H9 (cell line): ENCODE data around the gene TEK. TPM values are rescaled to one million over a fixed set of nuclear protein-coding genes. Genes with fewer than 3 reads are reported as not detected.

Experiments used
- DNase-seq: peaks from one replicate; pipeline ENCODE4 v3.0.0-alpha.2; 2017
- H2AFZ ChIP-seq: one replicate; pipeline ENCODE4 v1.6.1; 2013; ENCODE audit warnings: mild to moderate bottlenecking, low read length, control low read depth, moderate library complexity
- H2AK5ac ChIP-seq: 2 replicates; pipeline ENCODE4 v1.6.1; 2013; ENCODE audit warnings: low read length, control low read depth, mixed read lengths; ENCODE audit not compliant: insufficient read length
- H2BK120ac ChIP-seq: one replicate; pipeline ENCODE4 v1.6.1; 2013; ENCODE audit warnings: low read depth, mild to moderate bottlenecking, low read length, control low read depth, inconsistent platforms; ENCODE audit not compliant: poor library complexity, severe bottlenecking
- H2BK12ac ChIP-seq: 2 replicates; pipeline ENCODE4 v1.6.1; 2013; ENCODE audit warnings: low read length, control low read depth, mixed read lengths, low read depth; ENCODE audit not compliant: insufficient read length
- H2BK15ac ChIP-seq: 2 replicates; pipeline ENCODE4 v1.6.1; 2013; ENCODE audit warnings: low read depth, low read length, control low read depth
- H2BK20ac ChIP-seq: one replicate; pipeline ENCODE4 v1.6.1; 2013; ENCODE audit warnings: low read depth, mild to moderate bottlenecking, low read length, control low read depth, inconsistent platforms; ENCODE audit not compliant: poor library complexity, severe bottlenecking
- H2BK5ac ChIP-seq: 2 replicates; pipeline ENCODE4 v1.6.1; 2013; ENCODE audit warnings: low read length, control low read depth, mixed read lengths; ENCODE audit not compliant: insufficient read length
- H3K14ac ChIP-seq: 2 replicates; pipeline ENCODE4 v1.6.1; 2013; ENCODE audit warnings: low read length, control low read depth; ENCODE audit not compliant: insufficient read depth
- H3K18ac ChIP-seq: 2 replicates; pipeline ENCODE4 v1.6.1; 2013; ENCODE audit warnings: low read depth, mild to moderate bottlenecking, mixed read lengths, low read length, control low read depth; ENCODE audit not compliant: insufficient read length
- H3K23ac ChIP-seq: 2 replicates; pipeline ENCODE4 v1.6.1; 2013; ENCODE audit warnings: low read length, control low read depth, mixed read lengths, low read depth; ENCODE audit not compliant: insufficient read length
- H3K23me2 ChIP-seq: 2 replicates; pipeline ENCODE4 v1.6.1; 2013; ENCODE audit warnings: low read depth, mild to moderate bottlenecking, mixed read lengths, low read length, control low read depth; ENCODE audit not compliant: insufficient read length, poor library complexity, severe bottlenecking
- H3K27ac ChIP-seq: 2 replicates; pipeline ENCODE4 v1.5.1; 2013; ENCODE audit warnings: low read length, control low read depth, mixed read lengths, low read depth; ENCODE audit not compliant: insufficient read length
- H3K27me3 ChIP-seq: 2 replicates; pipeline ENCODE4 v1.6.1; 2013; ENCODE audit warnings: low read length, control low read depth, inconsistent platforms; ENCODE audit not compliant: insufficient read depth
- H3K4ac ChIP-seq: 2 replicates; pipeline ENCODE4 v1.6.1; 2013; ENCODE audit warnings: low read depth, mild to moderate bottlenecking, control low read depth, inconsistent platforms, low read length, moderate library complexity
- H3K4me1 ChIP-seq: 2 replicates; pipeline ENCODE4 v1.6.1; 2013; ENCODE audit warnings: low read length, control low read depth, inconsistent platforms; ENCODE audit not compliant: insufficient read depth
- H3K4me2 ChIP-seq: 2 replicates; pipeline ENCODE4 v1.6.1; 2013; ENCODE audit warnings: low read length, control low read depth, mixed read lengths; ENCODE audit not compliant: insufficient read length, insufficient read depth
- H3K56ac ChIP-seq: 2 replicates; pipeline ENCODE4 v1.6.1; 2013; ENCODE audit warnings: low read depth, mild to moderate bottlenecking, mixed read lengths, low read length, control low read depth; ENCODE audit not compliant: insufficient read length
- H3K79me1 ChIP-seq: 2 replicates; pipeline ENCODE4 v1.6.1; 2013; ENCODE audit warnings: low read depth, mild to moderate bottlenecking, moderate library complexity, low read length, control low read depth, inconsistent platforms; ENCODE audit not compliant: insufficient read depth, poor library complexity, severe bottlenecking
- H3K79me2 ChIP-seq: 2 replicates; pipeline ENCODE4 v1.6.1; 2013; ENCODE audit warnings: low read length, control low read depth, inconsistent platforms; ENCODE audit not compliant: insufficient read depth
- H3K9ac ChIP-seq: 2 replicates; pipeline ENCODE4 v1.6.1; 2013; ENCODE audit warnings: low read length, control low read depth, mixed read lengths; ENCODE audit not compliant: insufficient read length; ENCODE audit errors: extremely low read depth
- H3K9me3 ChIP-seq: one replicate; pipeline ENCODE4 v1.6.1; 2013; ENCODE audit warnings: low read depth, low read length, inconsistent platforms; ENCODE audit not compliant: control insufficient read depth
- H3T11ph ChIP-seq: one replicate; pipeline ENCODE4 v1.6.1; 2013; ENCODE audit warnings: mild to moderate bottlenecking, low read length, control low read depth, inconsistent platforms
- H4K20me1 ChIP-seq: one replicate; pipeline ENCODE4 v1.6.1; 2013; ENCODE audit not compliant: control insufficient read depth, insufficient read length, insufficient read depth
- H4K5ac ChIP-seq: 2 replicates; pipeline ENCODE4 v1.6.1; 2013; ENCODE audit warnings: low read depth, mild to moderate bottlenecking, mixed read lengths, low read length, control low read depth; ENCODE audit not compliant: insufficient read length
- H4K8ac ChIP-seq: replicated peaks from 2 replicates; pipeline ENCODE4 v1.6.1; 2013; ENCODE audit warnings: low read length, control low read depth, mixed read lengths, low read depth; ENCODE audit not compliant: insufficient read length
- H4K91ac ChIP-seq: 2 replicates; pipeline ENCODE4 v1.6.1; 2013; ENCODE audit warnings: low read depth, mild to moderate bottlenecking, moderate library complexity, mixed read lengths, low read length, control low read depth; ENCODE audit not compliant: insufficient read length
- H3K27ac Mint-ChIP-seq, 3 experiments: 2 replicates in 2 of 3; 3 replicates in 1 of 3; pipeline ENCODE4 v1.8.0; 2020 to 2021; ENCODE audit warnings: mixed read lengths in 3 of 3, mild to moderate bottlenecking in 1 of 3, moderate library complexity in 1 of 3
- H3K27me3 Mint-ChIP-seq: 2 replicates; pipeline ENCODE4 v1.8.0; 2021; ENCODE audit warnings: low read depth, mild to moderate bottlenecking, moderate library complexity, mixed read lengths
- H3K36me3 Mint-ChIP-seq, 3 experiments: 2 replicates in 2 of 3; 3 replicates in 1 of 3; pipeline ENCODE4 v1.8.0; 2020 to 2021; ENCODE audit warnings: low read depth in 3 of 3, mixed read lengths in 3 of 3; ENCODE audit not compliant: insufficient read depth in 1 of 3
- H3K4me1 Mint-ChIP-seq, 2 experiments: 2 replicates each; pipeline ENCODE4 v1.8.0; 2020; ENCODE audit warnings: mixed read lengths in 2 of 2
- H3K4me3 Mint-ChIP-seq, 2 experiments: 2 replicates in 1 of 2; 3 replicates in 1 of 2; pipeline ENCODE4 v1.8.0; 2020 to 2021; ENCODE audit warnings: mild to moderate bottlenecking in 2 of 2, mixed read lengths in 2 of 2, moderate library complexity in 1 of 2
- H3K9me3 Mint-ChIP-seq, 2 experiments: 2 replicates in 1 of 2; 3 replicates in 1 of 2; pipeline ENCODE4 v1.8.0; 2020; ENCODE audit warnings: mild to moderate bottlenecking in 2 of 2, mixed read lengths in 2 of 2, moderate library complexity in 1 of 2
- WGBS: extraction: QIAGEN DNeasy Blood & Tissue Kit; methylation state at CpG from one replicate; pipeline ENCODE4 v1.1.7; 2013; ENCODE audit warnings: missing lambda C conversion rate, low lambda C conversion rate, mixed read lengths; ENCODE audit not compliant: insufficient read length; ENCODE audit errors: extremely low coverage; 5-methylcytosine and 5-hydroxymethylcytosine counted together
- total RNA-seq: library from RNA; stranded (reverse); gene quantifications from 2 replicates; pipeline ENCODE4 v1.2.1, GENCODE V29; 2021
- TF ChIP-seq, protein P1 (sequence below): fragments of 200-600 bp; sonication (generic); conservative IDR thresholded peaks from 3 replicates; pipeline ENCODE4 v1.8.0; 2021; ENCODE audit warnings: antibody characterized with exemption, mild to moderate bottlenecking

The TEK gene
- total RNA-seq, 1 experiment from 2014 or later, result 1.8 TPM

DNA sequence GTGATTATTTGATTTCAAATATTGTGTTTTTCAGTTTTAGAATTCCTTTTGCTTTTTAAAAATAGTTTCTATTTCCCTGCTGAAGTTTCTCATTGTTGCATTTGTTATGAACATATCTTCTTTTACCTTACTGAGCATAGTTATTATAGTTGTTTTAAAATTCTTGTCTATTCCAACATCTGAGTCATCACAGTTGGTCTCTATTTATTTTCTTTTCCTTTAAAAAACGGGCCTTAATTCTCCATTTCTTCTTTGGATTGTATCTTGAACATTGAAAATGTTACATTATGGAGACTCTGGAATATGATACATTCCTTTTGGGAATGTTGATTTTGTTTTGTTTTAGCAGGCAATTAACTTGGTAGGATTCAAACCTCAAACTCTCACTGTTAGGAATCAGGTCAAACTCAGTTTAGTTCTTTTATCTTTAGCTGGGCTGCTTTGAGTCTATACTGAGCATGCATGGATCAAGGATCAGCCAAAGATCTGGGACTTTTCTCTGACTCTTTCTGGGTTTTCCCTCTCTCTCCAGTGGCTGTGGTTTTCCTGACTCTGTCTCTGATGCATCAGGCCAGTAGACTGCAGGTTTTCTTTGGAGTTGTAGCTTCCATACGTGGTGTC, 70.3 kb downstream of the TEK start:
- Mint-ChIP-seq H3K4me3 (no peak overlapping the region), H3K4me1 (no peaks in the 10 kb centered on the region), H3K36me3 (peaks cover 0 to 18% (median 0%) of the 10 kb centered on the region in 3 experiments; a peak in 2 of 7 replicates), H3K27ac (no peak overlapping the region), H3K27me3 (no peaks in the 10 kb centered on the region), H3K9me3 (peaks cover 4 to 8% of the 10 kb centered on the region in 2 experiments; a peak in 2 of 5 replicates)
- no peak overlapping the region for H2BK5ac ChIP-seq
- no CpG with 5 or more reads among the region's 2 CpGs for WGBS
- no peak overlapping the region for H4K5ac ChIP-seq
- TF ChIP-seq, protein P1, sequence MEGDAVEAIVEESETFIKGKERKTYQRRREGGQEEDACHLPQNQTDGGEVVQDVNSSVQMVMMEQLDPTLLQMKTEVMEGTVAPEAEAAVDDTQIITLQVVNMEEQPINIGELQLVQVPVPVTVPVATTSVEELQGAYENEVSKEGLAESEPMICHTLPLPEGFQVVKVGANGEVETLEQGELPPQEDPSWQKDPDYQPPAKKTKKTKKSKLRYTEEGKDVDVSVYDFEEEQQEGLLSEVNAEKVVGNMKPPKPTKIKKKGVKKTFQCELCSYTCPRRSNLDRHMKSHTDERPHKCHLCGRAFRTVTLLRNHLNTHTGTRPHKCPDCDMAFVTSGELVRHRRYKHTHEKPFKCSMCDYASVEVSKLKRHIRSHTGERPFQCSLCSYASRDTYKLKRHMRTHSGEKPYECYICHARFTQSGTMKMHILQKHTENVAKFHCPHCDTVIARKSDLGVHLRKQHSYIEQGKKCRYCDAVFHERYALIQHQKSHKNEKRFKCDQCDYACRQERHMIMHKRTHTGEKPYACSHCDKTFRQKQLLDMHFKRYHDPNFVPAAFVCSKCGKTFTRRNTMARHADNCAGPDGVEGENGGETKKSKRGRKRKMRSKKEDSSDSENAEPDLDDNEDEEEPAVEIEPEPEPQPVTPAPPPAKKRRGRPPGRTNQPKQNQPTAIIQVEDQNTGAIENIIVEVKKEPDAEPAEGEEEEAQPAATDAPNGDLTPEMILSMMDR, result no peak
- H2BK120ac ChIP-seq, result no peak overlapping the region
- no peak overlapping the region for H2AK5ac ChIP-seq
- no peak overlapping the region for H2BK15ac ChIP-seq
- no peak overlapping the region for H3K4me2 ChIP-seq
- H3K18ac ChIP-seq, result no peak overlapping the region
- H3K4me1 ChIP-seq, result no peaks in the 10 kb centered on the region
- H3T11ph ChIP-seq, result no peak overlapping the region
- no peak for DNase-seq
- no peak overlapping the region for H3K14ac ChIP-seq
- H3K9ac ChIP-seq, result no peak overlapping the region
- no peaks in the 10 kb centered on the region for H3K27me3 ChIP-seq
- no peak overlapping the region for H4K8ac ChIP-seq
- no peak overlapping the region for H3K56ac ChIP-seq
- no peaks in the 10 kb centered on the region for H3K79me2 ChIP-seq
- H3K4ac ChIP-seq, result no peak overlapping the region
- no peak overlapping the region for H3K23ac ChIP-seq
- H2AFZ ChIP-seq, result no peak overlapping the region
- no peaks in the 10 kb centered on the region for H3K23me2 ChIP-seq
- H4K20me1 ChIP-seq, result no peaks in the 10 kb centered on the region
- H3K9me3 ChIP-seq, result no peaks in the 10 kb centered on the region
- H4K91ac ChIP-seq, result no peak overlapping the region
- H3K79me1 ChIP-seq, result no peaks in the 10 kb centered on the region
- no peak overlapping the region for H2BK12ac ChIP-seq
- no peak overlapping the region for H2BK20ac ChIP-seq
- H3K27ac ChIP-seq, result no peak overlapping the region
